H1 (cell line): ENCODE data around the gene SLX9. TPM values are rescaled to one million over a fixed set of nuclear protein-coding genes. Genes with fewer than 3 reads are reported as not detected.

Source experiments
- CBX5 ChIP-seq: fragments of 300-800, 300-1000 bp; sonication (generic); IDR thresholded peaks from 2 replicates; pipeline ENCODE4 v1.7.1; 2016; ENCODE audit warnings: antibody characterized with exemption, low read length, low read depth
- EP300 ChIP-seq, 2 experiments: IDR thresholded peaks; 1 replicate in 1 of 2; 2 replicates in 1 of 2; pipeline ENCODE4 v1.6.1; 2011 to 2012; ENCODE audit warnings: low read depth in 2 of 2, low read length in 2 of 2, mild to moderate bottlenecking in 2 of 2, borderline replicate concordance in 1 of 2, inconsistent platforms in 1 of 2, moderate library complexity in 1 of 2
- JUN ChIP-seq: IDR thresholded peaks from 2 replicates; pipeline ENCODE4 v1.6.1; 2011; ENCODE audit warnings: low read depth, mild to moderate bottlenecking, improper control_type of control experiment, low read length
- POLR2A ChIP-seq, 2 experiments: IDR thresholded peaks; 1 replicate in 1 of 2; 2 replicates in 1 of 2; pipeline ENCODE4 v1.6.1; 2011; ENCODE audit warnings: low read depth in 2 of 2, low read length in 2 of 2, mild to moderate bottlenecking in 2 of 2; ENCODE audit errors: control extremely low read depth in 1 of 2
- SAP30 ChIP-seq: fragments of 300-600 bp; sonication (generic); IDR thresholded peaks from 2 replicates; pipeline ENCODE4 v1.7.1; 2012; ENCODE audit warnings: low read length, moderate library complexity, mild to moderate bottlenecking, inconsistent platforms; ENCODE audit not compliant: insufficient read depth, insufficient replicate concordance
- SP1 ChIP-seq: IDR thresholded peaks from 2 replicates; pipeline ENCODE4 v1.6.1; 2011; ENCODE audit warnings: low read depth, low read length
- polyA plus RNA-seq, 7 experiments: library from polyadenylated mRNA; depleted of rRNA in 3 of 7; stranded (reverse) in 5 of 7; unstranded in 2 of 7; fragments of >200 nt in 5 of 7; fragments of 200-250 nt in 2 of 7; gene quantifications; 1 replicate in 5 of 7; 2 replicates in 1 of 7; 4 replicates in 1 of 7; pipeline versions ENCODE4 v1.2.1 to v1.2.3, GENCODE V29; 2011 to 2013; ENCODE audit warnings: missing spikeins in 2 of 7, mixed read lengths in 2 of 7
- total RNA-seq: library from RNA; stranded (reverse); fragmentation: NEBNext Ultra II Directional; extraction: Animal tissue kit (Norgen Biotek cat#: 25700); gene quantifications from 2 replicates; pipeline ENCODE4 v1.2.1, GENCODE V29; 2021

The SLX9 gene
- total and polyA plus RNA-seq, 2 of the 8 experiments (the other 6 are each of a cell fraction or from before 2014, with no cell fraction given): 17.7 to 57.3 TPM

DNA sequence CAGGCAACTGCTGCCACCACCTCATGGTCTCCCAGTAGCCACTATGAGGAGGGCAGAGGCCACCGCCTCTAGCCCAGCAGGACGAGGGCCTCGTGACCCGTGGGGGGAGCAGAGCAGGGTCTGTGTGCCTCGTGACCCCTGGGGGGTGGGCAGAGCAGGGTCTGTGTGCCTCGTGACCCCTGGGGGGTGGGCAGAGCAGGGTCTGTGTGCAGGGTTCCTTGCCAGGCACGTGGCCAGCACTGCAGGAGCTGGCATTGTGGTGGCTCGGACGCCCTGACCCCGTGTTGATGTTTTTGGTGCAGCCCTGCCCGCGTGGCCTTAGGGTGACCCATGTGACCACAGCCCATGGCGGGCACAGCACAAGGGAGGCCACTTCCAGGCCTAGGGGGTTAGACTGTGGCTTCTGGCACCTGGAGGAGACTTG lies 52.8 kb downstream of the SLX9 start (continued):
- TF ChIP-seq SAP30 (no peak), POLR2A (IDR thresholded peaks at IDR 0.05; ENCODE audit: control extremely low read depth in 1 of 2, low read depth in 2 of 2, low read length in 2 of 2) (no peak), EP300 (IDR thresholded peaks at IDR 0.05; ENCODE audit: borderline replicate concordance in 1 of 2, low read depth in 2 of 2, low read length in 2 of 2) (no peak), CBX5 (no peak), JUN (no peak), SP1 (no peak)
